HTR-8/SVneo (cell line): ENCODE data around the gene WNT4.
A peak's percentile ranks its signal among the peaks of the same experiment; 100 is the strongest.
"Not testable (repeated sequence)": the region's sequence is repeated elsewhere in the genome, so short reads cannot be mapped to it uniquely, and the experiment has no call there.

Experiments used
- DNase-seq: peaks from one replicate; pipeline ENCODE4 v3.0.0; 2011; ENCODE audit warnings: low spot score, mixed read lengths; ENCODE audit not compliant: insufficient read length
- FAIRE-seq: peaks from 2 replicates; lab custom pipeline; 2011; peaks lifted over from hg19 to GRCh38; lab: Jason Lieb, UNC

The WNT4 gene

GRCh38 chr1:22114083-22115012 lies 28.5 kb downstream of the WNT4 start:
- DNase-seq (no peak), FAIRE-seq (no peak)

GRCh38 chr1:22112554-22112953 lies 30.3 kb downstream of the WNT4 start:
- DNase-seq (no peak), FAIRE-seq (no peak)

GRCh38 chr1:22111620-22112019 lies 31.3 kb downstream of the WNT4 start:
- DNase-seq (no peak), FAIRE-seq (no peak)

GRCh38 chr1:22111115-22111514 lies 31.8 kb downstream of the WNT4 start:
- FAIRE-seq (no peak), DNase-seq (no peak)

- FAIRE-seq (no peak), DNase-seq (no peak)
These were observed 32.9 kb downstream of the WNT4 start for GRCh38 chr1:22110016-22110415.

GRCh38 chr1:22108339-22109105 lies 34.4 kb downstream of the WNT4 start:
- FAIRE-seq: no peak
- no peak for DNase-seq

GRCh38 chr1:22107126-22107525 lies 35.8 kb downstream of the WNT4 start:
- FAIRE-seq: no peak

GRCh38 chr1:22105611-22106207 lies 37.2 kb downstream of the WNT4 start:
- FAIRE-seq (peak; percentile 16), DNase-seq (peak; percentile 46)

More at GRCh38 chr1:22107126-22107525, 35.8 kb downstream of the WNT4 start:
- no peak for DNase-seq

- FAIRE-seq (no peak), DNase-seq (no peak)
These were observed 37.9 kb downstream of the WNT4 start for GRCh38 chr1:22104865-22105437.

- DNase-seq: no peak
- no peak for FAIRE-seq
These were observed 38.8 kb downstream of the WNT4 start for GRCh38 chr1:22104094-22104493.

GRCh38 chr1:22102746-22103145 lies 40.2 kb downstream of the WNT4 start:
- DNase-seq: no peak
- FAIRE-seq: no peak

GRCh38 chr1:22101995-22102394 lies 40.9 kb downstream of the WNT4 start:
- no peak for DNase-seq

GRCh38 chr1:22101199-22101598 lies 41.7 kb downstream of the WNT4 start:
- no peak for FAIRE-seq
- DNase-seq: no peak

More at GRCh38 chr1:22101995-22102394, 40.9 kb downstream of the WNT4 start:
- FAIRE-seq: no peak

- DNase-seq (no peak), FAIRE-seq (no peak)
These were observed 42.7 kb downstream of the WNT4 start for GRCh38 chr1:22100168-22100567.

- no peak for FAIRE-seq
- no peak for DNase-seq
These were observed 44.1 kb downstream of the WNT4 start for GRCh38 chr1:22098752-22099151.

- DNase-seq (no peak), FAIRE-seq (no peak)
These were observed 46.4 kb downstream of the WNT4 start for GRCh38 chr1:22096463-22096862.

GRCh38 chr1:22096036-22096435 lies 46.9 kb downstream of the WNT4 start:
- FAIRE-seq (no peak), DNase-seq (no peak)

GRCh38 chr1:22093513-22093912 lies 49.4 kb downstream of the WNT4 start:
- FAIRE-seq (no peak), DNase-seq (no peak)

GRCh38 chr1:22092026-22092768 lies 50.7 kb downstream of the WNT4 start:
- DNase-seq: not testable (repeated sequence)

GRCh38 chr1:22090867-22091266 lies 52.0 kb downstream of the WNT4 start:
- no peak for DNase-seq
- no peak for FAIRE-seq

More at GRCh38 chr1:22092026-22092768, 50.7 kb downstream of the WNT4 start:
- not testable (repeated sequence) for FAIRE-seq
